ENCODE data around the gene JDP2.

DNA sequence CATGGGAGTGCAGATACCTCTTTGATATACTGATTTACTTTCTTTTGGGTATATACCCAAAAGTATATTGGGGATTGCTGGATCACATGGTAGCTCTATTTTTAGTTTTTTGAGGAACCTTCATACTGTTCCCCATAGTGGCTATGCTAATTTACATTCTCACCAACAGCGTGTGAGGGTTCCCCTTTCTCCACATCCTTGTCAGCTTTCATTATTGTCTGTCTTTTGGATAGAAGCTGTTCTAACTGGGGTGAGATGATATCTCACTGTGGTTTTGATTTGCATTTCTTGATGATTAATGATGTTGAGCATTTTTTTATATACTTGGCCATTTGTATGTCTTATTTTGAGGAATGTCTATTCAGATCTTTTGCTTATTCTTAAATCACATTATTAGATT is 44.1 kb upstream of the JDP2 start:
- TF ChIP-seq, protein P1, sequence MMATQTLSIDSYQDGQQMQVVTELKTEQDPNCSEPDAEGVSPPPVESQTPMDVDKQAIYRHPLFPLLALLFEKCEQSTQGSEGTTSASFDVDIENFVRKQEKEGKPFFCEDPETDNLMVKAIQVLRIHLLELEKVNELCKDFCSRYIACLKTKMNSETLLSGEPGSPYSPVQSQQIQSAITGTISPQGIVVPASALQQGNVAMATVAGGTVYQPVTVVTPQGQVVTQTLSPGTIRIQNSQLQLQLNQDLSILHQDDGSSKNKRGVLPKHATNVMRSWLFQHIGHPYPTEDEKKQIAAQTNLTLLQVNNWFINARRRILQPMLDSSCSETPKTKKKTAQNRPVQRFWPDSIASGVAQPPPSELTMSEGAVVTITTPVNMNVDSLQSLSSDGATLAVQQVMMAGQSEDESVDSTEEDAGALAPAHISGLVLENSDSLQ (IDR thresholded peaks at IDR 0.05): no peak
- no peak for TF ChIP-seq FOXA1 (IDR thresholded peaks at IDR 0.05)
- no peak for TF ChIP-seq NFRKB (IDR thresholded peaks at IDR 0.05)
- no peak for TF ChIP-seq SUZ12 (IDR thresholded peaks at IDR 0.05)
- TF ChIP-seq HDGF (IDR thresholded peaks at IDR 0.05; ENCODE audit: borderline replicate concordance): no peak
- TF ChIP-seq ZNF384 (IDR thresholded peaks at IDR 0.05): no peak
- no peak for TF ChIP-seq BHLHE40 (IDR thresholded peaks at IDR 0.05; ENCODE audit: borderline replicate concordance)
- no peak for TF ChIP-seq FOXM1 (IDR thresholded peaks at IDR 0.05; ENCODE audit: borderline replicate concordance)
- no peak for TF ChIP-seq CTBP1 (IDR thresholded peaks at IDR 0.05; ENCODE audit: borderline replicate concordance)
- TF ChIP-seq FOXK2 (IDR thresholded peaks at IDR 0.05): no peak

Data from HEK293T (cell line).